Hematopoietic multipotent progenitor cell (in vitro differentiated cells): Measurements from ENCODE around the gene CENPC. TPM values are rescaled to one million over a fixed set of nuclear protein-coding genes. Genes with fewer than 3 reads are reported as not detected.

ENCODE experiments used
- DNase-seq, 3 donors: peaks; one replicate each; pipeline ENCODE4 v3.0.0-alpha.2; 2011 to 2015; ENCODE audit warnings: low read depth in 2 of 3, low spot score in 2 of 3
- total RNA-seq: library from RNA; depleted of rRNA; stranded (reverse); fragments of >200 nt; gene quantifications from one replicate; pipeline ENCODE4 v1.2.3, GENCODE V29; 2012

Gene CENPC, protein sequence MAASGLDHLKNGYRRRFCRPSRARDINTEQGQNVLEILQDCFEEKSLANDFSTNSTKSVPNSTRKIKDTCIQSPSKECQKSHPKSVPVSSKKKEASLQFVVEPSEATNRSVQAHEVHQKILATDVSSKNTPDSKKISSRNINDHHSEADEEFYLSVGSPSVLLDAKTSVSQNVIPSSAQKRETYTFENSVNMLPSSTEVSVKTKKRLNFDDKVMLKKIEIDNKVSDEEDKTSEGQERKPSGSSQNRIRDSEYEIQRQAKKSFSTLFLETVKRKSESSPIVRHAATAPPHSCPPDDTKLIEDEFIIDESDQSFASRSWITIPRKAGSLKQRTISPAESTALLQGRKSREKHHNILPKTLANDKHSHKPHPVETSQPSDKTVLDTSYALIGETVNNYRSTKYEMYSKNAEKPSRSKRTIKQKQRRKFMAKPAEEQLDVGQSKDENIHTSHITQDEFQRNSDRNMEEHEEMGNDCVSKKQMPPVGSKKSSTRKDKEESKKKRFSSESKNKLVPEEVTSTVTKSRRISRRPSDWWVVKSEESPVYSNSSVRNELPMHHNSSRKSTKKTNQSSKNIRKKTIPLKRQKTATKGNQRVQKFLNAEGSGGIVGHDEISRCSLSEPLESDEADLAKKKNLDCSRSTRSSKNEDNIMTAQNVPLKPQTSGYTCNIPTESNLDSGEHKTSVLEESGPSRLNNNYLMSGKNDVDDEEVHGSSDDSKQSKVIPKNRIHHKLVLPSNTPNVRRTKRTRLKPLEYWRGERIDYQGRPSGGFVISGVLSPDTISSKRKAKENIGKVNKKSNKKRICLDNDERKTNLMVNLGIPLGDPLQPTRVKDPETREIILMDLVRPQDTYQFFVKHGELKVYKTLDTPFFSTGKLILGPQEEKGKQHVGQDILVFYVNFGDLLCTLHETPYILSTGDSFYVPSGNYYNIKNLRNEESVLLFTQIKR
- 15.3 TPM for total RNA-seq

DNA sequence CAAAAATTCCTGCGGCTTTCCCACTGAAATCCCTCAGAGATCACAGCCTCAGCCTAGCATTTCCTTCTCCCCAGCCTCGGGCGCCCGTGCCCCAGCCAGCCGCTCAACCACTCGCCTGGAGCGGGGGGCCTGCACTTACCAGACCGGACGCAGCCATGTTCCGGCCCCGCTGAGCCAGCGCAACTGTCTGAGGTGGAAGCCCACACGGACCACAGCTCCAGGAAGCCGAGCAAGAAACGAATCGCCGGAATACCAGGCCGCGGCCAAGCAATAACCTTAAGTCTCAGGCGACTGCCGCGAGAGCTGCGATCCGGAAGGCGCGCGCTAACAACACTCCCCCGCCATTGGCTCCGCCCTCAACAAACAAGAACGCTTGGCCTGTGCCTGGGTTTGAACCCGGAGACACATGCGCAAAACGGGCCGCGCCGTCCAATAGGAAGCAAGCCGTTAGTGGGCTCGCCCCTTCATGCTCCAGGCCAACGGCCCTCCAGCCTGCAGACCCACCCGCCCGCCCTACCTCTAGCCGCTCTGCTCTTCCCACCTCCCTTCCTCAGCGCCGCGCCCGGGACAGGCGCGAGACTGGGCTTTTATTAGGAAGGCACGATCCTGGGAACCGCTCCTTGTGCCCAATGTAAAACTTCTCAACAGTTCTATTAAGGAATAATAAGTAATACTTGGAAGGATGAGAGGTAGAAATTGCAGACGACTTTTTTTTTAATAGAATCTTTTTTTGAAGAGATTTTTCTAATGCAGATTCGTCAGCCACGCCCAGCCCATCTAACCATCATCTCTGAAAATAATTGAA is at the start of gene CENPC:
TSS of gene CENPC (minus strand) at position 305 of the 805 bp plus-strand sequence. CDS start at position 157, 148 bp downstream.
- DNase-seq, result peak; percentile 70 to 99 (median 98)

DNA sequence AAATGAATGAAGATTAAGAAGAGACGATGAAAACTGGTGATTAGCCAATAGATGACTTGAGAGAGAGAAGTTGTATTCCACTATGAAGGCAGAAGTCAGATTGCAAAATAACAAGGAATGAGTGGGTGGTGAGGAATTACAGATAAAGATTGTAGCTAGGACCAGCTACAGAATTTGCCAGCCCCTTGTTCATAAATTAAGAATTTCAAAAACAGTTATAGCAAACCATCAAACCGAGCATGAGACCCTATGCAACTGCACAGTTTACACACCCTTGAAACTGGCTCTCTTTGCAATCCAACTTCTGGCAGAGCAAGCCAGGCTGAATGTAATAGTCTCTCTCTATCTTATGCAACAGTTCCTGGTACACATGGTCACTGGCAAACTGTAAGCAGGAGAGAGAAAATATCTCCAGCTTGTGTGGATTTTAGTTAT is 48.5 kb upstream of the CENPC start:
- DNase-seq, result no peak

GRCh38 chr4:67587156-67587555 is 41.9 kb upstream of the CENPC start:
- no peak for DNase-seq

DNA sequence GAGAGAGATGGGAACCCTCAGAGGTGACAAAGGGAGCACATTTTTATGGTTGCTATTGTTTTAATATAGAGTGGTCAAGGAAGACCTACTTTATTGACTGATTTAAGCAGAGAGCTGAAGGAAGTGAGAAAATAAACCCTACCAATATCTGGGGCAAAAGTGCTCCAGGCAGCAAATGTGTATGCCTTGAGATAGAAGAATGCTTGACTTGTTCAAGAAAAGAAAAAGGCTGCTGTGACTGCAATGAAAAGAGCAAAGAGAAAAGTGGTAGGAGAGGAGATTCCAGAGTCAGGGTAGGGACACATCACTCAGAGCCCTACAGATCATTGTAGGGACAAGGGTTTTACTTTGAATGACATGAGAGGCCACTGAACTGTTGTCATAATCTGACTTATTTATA is 39.2 kb upstream of the CENPC start:
- DNase-seq, result no peak

DNA sequence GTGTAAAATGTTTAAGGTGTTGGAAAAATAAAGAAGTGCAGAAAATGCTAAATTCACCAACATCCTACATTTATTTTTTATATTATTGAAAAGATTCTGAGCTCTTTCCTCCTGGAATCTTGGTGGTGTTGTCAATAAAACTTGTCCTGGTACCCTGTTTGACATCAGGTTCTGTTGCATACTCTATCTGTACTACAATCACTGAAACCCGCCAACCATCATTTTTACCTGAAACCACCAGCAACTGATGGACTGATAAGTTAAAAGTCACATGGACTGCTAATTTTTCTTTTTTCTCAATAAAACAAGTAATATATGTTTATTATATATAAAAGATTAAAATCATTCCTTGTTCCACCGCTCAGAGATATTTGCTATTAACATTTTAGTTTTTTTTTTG is 36.6 kb upstream of the CENPC start:
- no peak for DNase-seq

- peak in 2 of 3 donors; percentile 59 to 61 for DNase-seq
These were observed 36.0 kb upstream of the CENPC start for GRCh38 chr4:67581208-67581857.

GRCh38 chr4:67580577-67580976 is 35.3 kb upstream of the CENPC start:
- DNase-seq, result no peak

DNA sequence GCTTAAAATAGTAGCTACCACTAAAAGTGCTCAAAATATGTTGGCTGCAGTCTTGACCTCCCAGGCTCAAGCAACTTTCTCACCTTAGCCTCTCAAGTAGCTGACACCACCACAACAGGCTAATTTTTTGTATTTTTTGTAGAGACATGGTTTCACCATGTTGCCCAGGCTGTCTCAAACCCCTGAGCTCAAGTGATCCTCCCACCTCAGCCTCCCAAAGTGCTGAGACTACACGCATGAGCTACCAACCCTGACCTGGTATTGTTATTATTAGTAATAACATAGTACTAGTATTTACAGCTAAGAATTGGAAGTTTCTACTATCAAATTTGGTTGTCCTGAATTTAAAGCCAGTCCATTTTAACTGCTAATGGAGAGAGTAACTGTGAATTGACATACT is 31.2 kb upstream of the CENPC start:
- no peak for DNase-seq

- DNase-seq, result no peak
These were observed 30.8 kb upstream of the CENPC start for GRCh38 chr4:67576059-67576466.

GRCh38 chr4:67575232-67576058 is 30.1 kb upstream of the CENPC start:
- peak in 2 of 3 donors; percentile 69 to 92 for DNase-seq

GRCh38 chr4:67573193-67573592 is 27.9 kb upstream of the CENPC start:
- DNase-seq, result no peak

GRCh38 chr4:67571975-67572374 is 26.7 kb upstream of the CENPC start:
- DNase-seq, result peak in 1 of 3 donors; percentile 41

GRCh38 chr4:67570537-67570936 is 25.2 kb upstream of the CENPC start:
- DNase-seq, result no peak

- no peak for DNase-seq
These were observed 23.5 kb upstream of the CENPC start for GRCh38 chr4:67568820-67569219.

DNA sequence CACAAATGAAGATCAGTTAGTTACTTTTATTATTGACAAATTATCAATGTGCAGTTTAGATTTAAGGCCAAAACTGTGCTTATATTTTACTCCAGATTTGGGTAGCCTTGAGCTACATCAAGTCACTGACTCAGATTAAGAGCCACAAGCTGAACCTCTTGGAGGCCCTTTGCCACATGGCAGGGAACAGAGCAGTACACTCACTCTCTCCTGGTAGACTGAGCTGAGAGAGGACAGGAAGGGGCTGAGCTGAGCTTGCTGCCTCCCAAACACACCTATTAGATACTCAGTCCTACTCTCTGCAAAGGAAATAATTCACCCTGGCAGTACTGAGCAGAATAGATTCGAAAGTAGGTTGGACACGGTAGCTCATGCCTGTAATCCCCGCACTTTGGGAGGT is 21.0 kb upstream of the CENPC start:
- no peak for DNase-seq

- DNase-seq, result no peak
These were observed 20.0 kb upstream of the CENPC start for GRCh38 chr4:67565284-67565683.

- DNase-seq, result peak in 2 of 3 donors; percentile 70 to 88
These were observed 13.2 kb upstream of the CENPC start, which contains the start of gene STAP1 for GRCh38 chr4:67558493-67558892. STAP1 (plus strand) TSS chr4:67558727; CDS start chr4:67558810, 83 bp downstream.

- no peak for DNase-seq
These were observed 11.1 kb upstream of the CENPC start for GRCh38 chr4:67556436-67556835.

- no peak for DNase-seq
These were observed 10.1 kb upstream of the CENPC start for GRCh38 chr4:67555447-67555846.
